NCI-H2171 (cell line): Measurements from ENCODE around the gene RNF141.

Experiments used
- DNase-seq: peaks from one replicate; lab custom pipeline; 2025; lab: John Stamatoyannopoulos, UW

RNF141 gene

GRCh38 chr11:10561043-10561818 lies 20.2 kb upstream of the RNF141 start:
- DNase-seq = no peak

- DNase-seq = no peak
These were observed 17.3 kb upstream of the RNF141 start for GRCh38 chr11:10558288-10558687.

- DNase-seq = no peak
These were observed 15.6 kb upstream of the RNF141 start for GRCh38 chr11:10556590-10556989.

- DNase-seq = no peak
These were observed 10.9 kb upstream of the RNF141 start for GRCh38 chr11:10551845-10552352.

GRCh38 chr11:10551290-10551592 lies 10.3 kb upstream of the RNF141 start:
- DNase-seq = no peak

- no peak for DNase-seq
These were observed 9.7 kb upstream of the RNF141 start for GRCh38 chr11:10550503-10551289.

GRCh38 chr11:10544491-10545465 lies 3.8 kb upstream of the RNF141 start:
- no peak for DNase-seq

GRCh38 chr11:10543782-10544181 lies 2.8 kb upstream of the RNF141 start:
- DNase-seq = no peak

GRCh38 chr11:10542776-10543175 lies 1.8 kb upstream of the RNF141 start:
- no peak for DNase-seq

GRCh38 chr11:10541561-10541930 lies 559 bp upstream of the RNF141 start:
- no peak for DNase-seq

GRCh38 chr11:10540546-10540914 lies 457 bp downstream of the RNF141 start:
- DNase-seq = no peak

GRCh38 chr11:10539339-10539738 lies 1.6 kb downstream of the RNF141 start:
- DNase-seq = no peak

GRCh38 chr11:10538924-10539323 lies 2.1 kb downstream of the RNF141 start:
- no peak for DNase-seq

GRCh38 chr11:10537600-10537999 lies 3.4 kb downstream of the RNF141 start:
- DNase-seq = no peak

- no peak for DNase-seq
These were observed 6.7 kb downstream of the RNF141 start for GRCh38 chr11:10534316-10534715.

- no peak for DNase-seq
These were observed 7.7 kb downstream of the RNF141 start for GRCh38 chr11:10533323-10533722.

GRCh38 chr11:10532526-10532925 lies 8.5 kb downstream of the RNF141 start:
- no peak for DNase-seq

- no peak for DNase-seq
These were observed 11.7 kb downstream of the RNF141 start for GRCh38 chr11:10529279-10529678.

GRCh38 chr11:10528121-10528520 lies 12.9 kb downstream of the RNF141 start:
- no peak for DNase-seq

- DNase-seq = no peak
These were observed 13.7 kb downstream of the RNF141 start for GRCh38 chr11:10526974-10527918.

- DNase-seq = no peak
These were observed 16.5 kb downstream of the RNF141 start for GRCh38 chr11:10524471-10524870.
